GM10266 (cell line): ENCODE results near the gene HOXA5.

ENCODE experiments used
- DNase-seq: peaks from one replicate; pipeline ENCODE4 v3.0.0; 2012; ENCODE audit errors: extremely low spot score
- TF ChIP-seq, protein P1 (sequence below): IDR thresholded peaks from 2 replicates; pipeline ENCODE4 v1.5.1; 2012; ENCODE audit warnings: mild to moderate bottlenecking, low read depth; ENCODE audit not compliant: control insufficient read depth, insufficient read depth; ENCODE audit errors: missing control alignments

Gene HOXA5

DNA sequence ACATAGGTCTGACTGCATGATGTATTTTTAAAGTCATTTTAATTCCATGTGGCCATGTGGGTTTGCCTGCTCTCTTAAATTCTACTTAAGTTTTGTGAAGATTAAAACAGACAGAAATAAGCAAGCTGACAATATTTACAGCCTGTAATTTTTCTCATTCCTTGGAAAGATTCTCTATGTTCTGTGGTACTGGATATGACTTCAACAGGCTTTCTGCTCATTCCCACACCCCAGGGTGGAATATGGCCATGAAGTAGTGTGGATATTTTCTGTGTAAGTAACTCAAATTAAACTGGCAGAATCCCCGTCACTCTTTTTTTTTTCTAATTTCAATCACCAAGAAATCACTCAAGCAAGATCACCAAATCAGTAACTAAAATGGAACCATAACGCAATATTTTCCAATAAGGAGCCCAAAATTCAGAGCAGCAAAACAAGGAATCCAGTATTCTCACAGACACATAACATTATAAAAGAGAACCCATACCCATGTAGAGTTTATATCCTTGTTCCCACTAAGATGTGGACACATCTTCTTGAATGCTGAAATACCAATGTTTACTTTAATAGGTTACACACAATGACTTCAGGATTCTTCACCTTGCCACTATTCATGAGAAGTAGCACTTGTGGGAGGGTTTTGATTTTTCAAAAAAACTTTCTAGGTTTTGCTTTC, 5.7 kb downstream of the HOXA5 start:
- TF ChIP-seq, protein P1, sequence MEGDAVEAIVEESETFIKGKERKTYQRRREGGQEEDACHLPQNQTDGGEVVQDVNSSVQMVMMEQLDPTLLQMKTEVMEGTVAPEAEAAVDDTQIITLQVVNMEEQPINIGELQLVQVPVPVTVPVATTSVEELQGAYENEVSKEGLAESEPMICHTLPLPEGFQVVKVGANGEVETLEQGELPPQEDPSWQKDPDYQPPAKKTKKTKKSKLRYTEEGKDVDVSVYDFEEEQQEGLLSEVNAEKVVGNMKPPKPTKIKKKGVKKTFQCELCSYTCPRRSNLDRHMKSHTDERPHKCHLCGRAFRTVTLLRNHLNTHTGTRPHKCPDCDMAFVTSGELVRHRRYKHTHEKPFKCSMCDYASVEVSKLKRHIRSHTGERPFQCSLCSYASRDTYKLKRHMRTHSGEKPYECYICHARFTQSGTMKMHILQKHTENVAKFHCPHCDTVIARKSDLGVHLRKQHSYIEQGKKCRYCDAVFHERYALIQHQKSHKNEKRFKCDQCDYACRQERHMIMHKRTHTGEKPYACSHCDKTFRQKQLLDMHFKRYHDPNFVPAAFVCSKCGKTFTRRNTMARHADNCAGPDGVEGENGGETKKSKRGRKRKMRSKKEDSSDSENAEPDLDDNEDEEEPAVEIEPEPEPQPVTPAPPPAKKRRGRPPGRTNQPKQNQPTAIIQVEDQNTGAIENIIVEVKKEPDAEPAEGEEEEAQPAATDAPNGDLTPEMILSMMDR = no peak
- DNase-seq = no peak

DNA sequence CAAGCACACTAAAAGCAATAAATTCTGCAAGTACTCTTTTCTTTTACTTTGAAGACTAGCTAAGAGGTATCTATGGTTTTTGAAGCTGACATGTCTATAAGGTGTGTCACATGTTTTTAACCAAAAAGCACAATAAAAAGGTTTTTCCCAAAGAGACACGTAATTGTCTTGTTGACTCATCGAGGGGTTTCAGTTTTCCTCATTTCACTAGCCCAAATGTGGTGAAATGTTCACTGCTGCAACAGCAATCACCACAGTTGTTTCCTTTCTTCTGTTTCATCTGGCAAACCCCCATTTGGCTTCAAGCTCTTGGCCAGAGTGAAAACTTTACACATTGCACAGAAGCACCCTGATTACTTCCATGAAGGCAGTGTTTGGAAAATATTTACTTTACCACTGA, 9.1 kb downstream of the HOXA5 start:
- DNase-seq = no peak
- TF ChIP-seq, protein P1 = no peak

DNA sequence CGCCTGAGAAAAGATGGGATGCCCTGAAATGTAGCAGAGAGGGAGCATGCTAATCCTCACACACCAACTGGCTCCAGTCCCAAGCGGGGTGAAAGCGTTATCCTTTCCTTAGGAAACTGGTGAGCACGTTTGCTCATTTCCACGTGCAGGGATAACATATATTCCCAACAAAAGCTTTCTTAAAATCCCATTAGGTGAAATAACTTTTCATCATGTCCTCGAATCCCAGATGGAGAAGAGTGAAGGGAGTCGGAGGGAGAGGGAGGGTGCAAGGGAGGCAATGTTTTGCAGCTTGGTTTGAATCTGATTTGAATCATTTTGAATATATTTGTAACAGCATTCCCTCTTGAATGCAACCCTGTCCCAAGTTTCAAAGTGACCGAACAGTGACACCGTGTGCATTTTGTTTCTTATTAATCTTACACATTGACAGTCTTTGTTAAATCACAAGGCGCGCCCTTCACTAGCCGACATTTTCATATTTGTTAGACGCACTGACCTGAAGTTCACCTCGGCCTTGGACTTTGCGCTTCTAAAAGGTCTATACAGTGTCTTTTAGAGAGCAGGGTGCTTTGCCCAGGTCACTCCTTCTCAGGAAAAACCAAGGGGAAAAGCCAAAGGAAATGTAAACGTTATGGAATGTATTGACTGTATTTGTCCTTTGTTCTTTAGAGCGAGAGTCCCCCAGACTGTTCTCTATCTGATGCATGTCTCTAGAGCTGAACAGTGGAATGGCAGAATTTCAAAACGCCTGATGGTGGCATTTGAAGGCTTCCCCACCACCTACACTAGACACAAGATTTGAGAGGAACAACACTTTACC, 9.9 kb downstream of the HOXA5 start:
- no peak for DNase-seq
- TF ChIP-seq, protein P1 = no peak

DNA sequence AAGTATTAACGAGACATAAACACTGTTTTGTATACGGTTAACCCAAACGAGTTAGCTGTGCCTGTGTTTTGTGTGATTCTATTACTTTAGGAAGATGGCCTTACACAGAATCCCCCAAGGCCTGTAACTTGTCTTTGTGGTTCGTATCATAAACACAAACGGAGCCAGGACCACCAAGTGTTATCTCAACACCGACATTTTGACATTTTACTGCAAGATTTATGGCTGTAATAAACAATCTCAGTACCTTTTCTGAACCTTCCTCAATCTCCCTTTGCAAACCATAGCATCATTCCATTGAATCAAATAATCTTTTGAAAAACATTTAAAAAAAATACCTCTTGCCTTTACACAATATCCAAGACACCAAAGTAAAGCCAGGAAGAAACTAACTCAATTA, 10.5 kb downstream of the HOXA5 start:
- no peak for DNase-seq
- TF ChIP-seq, protein P1 = no peak

DNA sequence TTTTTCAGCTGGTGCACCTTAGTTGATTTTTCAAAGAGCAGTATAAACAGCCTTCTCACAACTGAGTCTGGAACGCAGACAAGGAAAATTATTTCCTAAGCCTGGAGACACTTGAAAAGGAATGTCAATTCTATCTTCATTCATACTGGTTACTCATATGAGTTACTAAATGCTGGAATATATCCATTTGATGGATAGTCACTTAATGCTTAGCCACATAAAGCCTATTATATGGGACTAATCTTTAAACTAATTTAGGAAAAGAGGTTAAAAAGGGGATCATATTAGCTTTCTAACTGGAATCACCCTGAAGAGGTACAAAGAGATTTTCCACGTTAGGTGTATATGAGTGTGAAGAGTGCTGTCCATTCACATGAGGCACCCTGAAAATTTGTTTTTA, 11.3 kb downstream of the HOXA5 start:
- DNase-seq = no peak
- TF ChIP-seq, protein P1 = no peak

DNA sequence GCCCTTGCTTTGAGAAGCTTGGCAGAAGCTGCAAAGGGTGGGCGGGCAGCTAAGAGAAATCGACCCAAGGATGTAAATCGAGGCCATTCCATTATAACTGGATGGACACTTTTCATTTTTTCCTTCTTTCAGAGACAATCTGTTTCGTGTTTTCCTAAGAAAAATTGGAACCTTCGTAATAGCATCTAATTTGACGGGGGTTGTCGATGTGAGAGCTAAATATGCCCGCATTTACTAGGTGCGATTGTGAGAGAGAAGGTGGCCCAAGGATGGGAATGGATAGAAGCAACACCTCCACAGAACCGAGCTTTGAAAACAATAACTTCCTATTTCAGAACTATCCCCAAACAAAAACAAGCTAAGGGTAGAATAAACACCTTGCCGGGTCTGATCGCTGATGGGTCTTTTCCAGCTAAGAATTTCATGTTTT, 12.1 kb downstream of the HOXA5 start:
- no peak for DNase-seq
- TF ChIP-seq, protein P1 = no peak

DNA sequence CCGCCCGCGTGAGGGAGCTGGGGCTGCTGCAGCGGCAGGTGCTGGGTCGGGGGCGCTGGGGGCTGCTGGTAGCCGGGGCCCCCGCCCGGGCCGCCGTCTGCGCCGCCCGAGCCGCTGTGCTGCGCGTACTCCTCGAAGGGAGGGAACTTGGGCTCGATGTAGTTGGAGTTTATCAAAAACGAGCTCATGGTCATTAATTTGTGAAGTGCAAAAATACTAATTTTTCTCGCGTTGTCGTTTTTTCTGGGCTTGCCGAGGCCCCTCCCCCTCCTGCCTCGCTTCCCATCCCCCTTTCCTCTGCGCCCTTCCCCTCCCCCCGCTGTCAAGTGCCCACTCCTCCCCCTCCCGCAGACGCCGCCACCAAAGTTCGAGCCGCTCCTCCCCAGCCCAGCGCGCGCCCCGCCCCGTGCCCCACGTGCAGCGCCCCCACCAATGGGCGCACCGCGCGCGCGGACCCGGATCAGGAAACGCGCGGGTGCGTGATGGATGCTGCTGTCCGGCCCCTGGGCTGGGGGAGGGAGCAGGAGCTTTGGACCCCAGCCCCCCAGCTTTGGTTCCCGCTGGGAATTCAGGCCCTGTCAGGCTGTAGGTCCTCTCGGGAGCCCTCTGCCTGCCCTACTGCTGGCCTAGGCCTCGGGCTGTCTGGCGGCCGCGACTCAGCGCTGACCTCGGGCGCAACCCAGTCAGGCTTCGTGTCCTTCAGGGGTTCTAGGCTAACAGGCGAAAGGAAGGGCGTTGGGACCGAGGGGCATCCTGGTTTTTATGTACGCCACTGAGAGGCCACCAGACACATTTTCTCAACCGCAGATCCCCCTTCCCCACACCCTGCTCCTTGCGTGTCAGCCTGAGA, 12.7 kb downstream of the HOXA5 start, which contains the start of gene HOXA4:
HOXA4 (minus strand) TSS at position 218 of the 850 bp plus-strand sequence; CDS start at position 194, 24 bp downstream.
- no peak for DNase-seq
- TF ChIP-seq, protein P1 = no peak
